SK-N-SH (cell line): ENCODE measurements around the gene SYT17. TPM values are rescaled to one million over a fixed set of nuclear protein-coding genes. Genes with fewer than 3 reads are reported as not detected.

Experiments
- CTCF ChIA-PET: fragments of 300-600, 350-600 bp; formaldehyde crosslinking; extraction: SDS; loops from one replicate; lab custom pipeline; 2021; lab: Yijun Ruan, JAX
- POLR2A ChIA-PET: fragments of 350-600 bp; sonication (Branson Sonifier 250); formaldehyde crosslinking; extraction: SDS; loops from one replicate; lab custom pipeline; 2020; ENCODE audit warnings: antibody characterized with exemption, inconsistent platforms; lab: Yijun Ruan, JAX
- DNase-seq: peaks from one replicate; pipeline ENCODE4 v3.0.0; 2012
- H2AFZ ChIP-seq: fragments of 200-600 bp; sonication (generic); 2 replicates; pipeline ENCODE4 v1.8.1; 2016; ENCODE audit warnings: antibody characterized with exemption, mild to moderate bottlenecking, low read depth
- H3F3A ChIP-seq: fragments of 200-600 bp; sonication (generic); replicated peaks from 2 replicates; pipeline ENCODE3; 2016; ENCODE audit warnings: antibody characterized with exemption, mild to moderate bottlenecking; ENCODE audit not compliant: insufficient read depth
- H3K27ac ChIP-seq, 2 experiments: fragments of 200-500 bp in 1 of 2; fragments of 200-600 bp in 1 of 2; sonication (Bioruptor generic) in 1 of 2; sonication (generic), shearing (Covaris generic) in 1 of 2; 2 replicates each; pipeline versions ENCODE4 v1.5.1 to v1.6.1; 2014 to 2016; ENCODE audit warnings: low read depth in 2 of 2, inconsistent platforms in 1 of 2, low read length in 1 of 2, mild to moderate bottlenecking in 1 of 2, mixed read lengths in 1 of 2
- H3K27me3 ChIP-seq: fragments of 200-600 bp; sonication (generic), shearing (Covaris generic); 2 replicates; pipeline ENCODE4 v1.6.1; 2016; ENCODE audit warnings: mixed run types; ENCODE audit not compliant: insufficient read depth
- H3K36me3 ChIP-seq, 2 experiments: fragments of 200-500 bp in 1 of 2; fragments of 200-600 bp in 1 of 2; sonication (Bioruptor generic) in 1 of 2; sonication (generic) in 1 of 2; replicated peaks in 1 of 2; 2 replicates each; pipeline versions ENCODE3 to v1.5.1; 2014 to 2016; ENCODE audit warnings: low read length in 1 of 2, mild to moderate bottlenecking in 1 of 2; ENCODE audit not compliant: insufficient read depth in 2 of 2, control insufficient read depth in 1 of 2
- H3K4me1 ChIP-seq, 2 experiments: fragments of 200-500 bp in 1 of 2; fragments of 200-600 bp in 1 of 2; sonication (Bioruptor generic) in 1 of 2; sonication (generic), shearing (Covaris generic) in 1 of 2; 2 replicates each; pipeline versions ENCODE4 v1.5.1 to v1.6.1; 2014 to 2016; ENCODE audit warnings: low read depth in 1 of 2, low read length in 1 of 2, mixed run types in 1 of 2; ENCODE audit not compliant: insufficient read depth in 2 of 2, control insufficient read depth in 1 of 2
- H3K4me2 ChIP-seq: fragments of 200-600 bp; sonication (generic), shearing (Covaris generic); 2 replicates; pipeline ENCODE4 v1.6.1; 2017; ENCODE audit warnings: mixed run types
- H3K4me3 ChIP-seq, 2 experiments: fragments of 200-500 bp in 1 of 2; fragments of 200-600 bp in 1 of 2; sonication (Bioruptor generic) in 1 of 2; sonication (generic), shearing (Covaris generic) in 1 of 2; 2 replicates each; pipeline versions ENCODE4 v1.5.1 to v1.8.1; 2014 to 2016; ENCODE audit warnings: low read depth in 2 of 2, inconsistent platforms in 1 of 2, low read length in 1 of 2, mild to moderate bottlenecking in 1 of 2, mixed read lengths in 1 of 2, moderate library complexity in 1 of 2
- H3K79me2 ChIP-seq: fragments of 200-600 bp; sonication (generic); 2 replicates; pipeline ENCODE4 v1.8.1; 2017; ENCODE audit warnings: mild to moderate bottlenecking; ENCODE audit not compliant: insufficient read depth
- H3K9ac ChIP-seq: fragments of 200-600 bp; sonication (generic); 2 replicates; pipeline ENCODE4 v1.6.1; 2017; ENCODE audit warnings: mixed run types
- H3K9me2 ChIP-seq: fragments of 200-600 bp; sonication (generic); 2 replicates; pipeline ENCODE4 v1.6.1; 2017; ENCODE audit warnings: mixed run types
- H3K9me3 ChIP-seq: fragments of 200-600 bp; sonication (generic); 2 replicates; pipeline ENCODE4 v1.6.1; 2017; ENCODE audit warnings: mixed run types, mild to moderate bottlenecking, moderate library complexity
- H4K20me1 ChIP-seq: fragments of 200-600 bp; sonication (generic); 2 replicates; pipeline ENCODE4 v1.6.1; 2017; ENCODE audit warnings: mild to moderate bottlenecking, mixed run types; ENCODE audit not compliant: insufficient read depth
- EP300 ChIP-seq, 2 experiments: IDR thresholded peaks; 2 replicates each; pipeline versions ENCODE4 v1.4.0 to v1.6.1; 2012; ENCODE audit warnings: borderline replicate concordance in 1 of 2, low read depth in 1 of 2, low read length in 1 of 2
- FOSL2 ChIP-seq: IDR thresholded peaks from 2 replicates; pipeline ENCODE4 v1.4.0; 2012; ENCODE audit warnings: low read depth, mild to moderate bottlenecking, moderate library complexity, borderline replicate concordance
- FOXM1 ChIP-seq: IDR thresholded peaks from 2 replicates; pipeline ENCODE4 v1.4.0; 2012; ENCODE audit warnings: low read depth, mild to moderate bottlenecking
- GATA2 ChIP-seq: sonication (generic); formaldehyde crosslinking; IDR thresholded peaks from 2 replicates; pipeline ENCODE4 v1.5.0; 2020; ENCODE audit warnings: mild to moderate bottlenecking, missing genetic modification reagents
- JUND ChIP-seq: IDR thresholded peaks from 2 replicates; pipeline ENCODE4 v1.4.0; 2012
- MEF2A ChIP-seq: IDR thresholded peaks from 2 replicates; pipeline ENCODE4 v1.4.0; 2012; ENCODE audit warnings: low read depth, borderline replicate concordance
- MXI1 ChIP-seq: IDR thresholded peaks from 2 replicates; pipeline ENCODE4 v1.6.1; 2012; ENCODE audit warnings: mild to moderate bottlenecking, low read depth, low read length, improper control_type of control experiment
- RAD21 ChIP-seq: IDR thresholded peaks from 2 replicates; pipeline ENCODE4 v1.6.1; 2012; ENCODE audit warnings: mild to moderate bottlenecking, low read length
- RCOR1 ChIP-seq: fragments of 150-350 bp; IDR thresholded peaks from 2 replicates; pipeline ENCODE4 v1.6.1; 2017; ENCODE audit warnings: antibody characterized with exemption, low read length
- RFX5 ChIP-seq: IDR thresholded peaks from 2 replicates; pipeline ENCODE4 v1.6.1; 2012; ENCODE audit warnings: mild to moderate bottlenecking, improper control_type of control experiment, low read length
- RXRA ChIP-seq: IDR thresholded peaks from 2 replicates; pipeline ENCODE4 v1.4.0; 2012; ENCODE audit warnings: low read depth, mild to moderate bottlenecking, borderline replicate concordance
- YY1 ChIP-seq: IDR thresholded peaks from 2 replicates; pipeline ENCODE4 v1.4.0; 2012; ENCODE audit warnings: low read depth, mild to moderate bottlenecking
- WGBS: methylation state at CpG from one replicate; pipeline ENCODE4 v1.1.6; 2017; ENCODE audit warnings: low lambda C conversion rate; 5-methylcytosine and 5-hydroxymethylcytosine counted together
- polyA plus RNA-seq, 3 experiments: library from polyadenylated mRNA; depleted of rRNA; stranded (reverse); fragments of >200 nt; gene quantifications; 2 replicates each; pipeline ENCODE4 v1.2.3, GENCODE V29; 2012
- TF ChIP-seq, protein P1 (sequence below): IDR thresholded peaks from 2 replicates; pipeline ENCODE4 v1.4.0; 2012; ENCODE audit warnings: low read depth, borderline replicate concordance
- TF ChIP-seq, protein P2 (sequence below): IDR thresholded peaks from 2 replicates; pipeline ENCODE4; 2012
- TF ChIP-seq, protein P3 (sequence below): fragments of 150-350 bp; IDR thresholded peaks from 2 replicates; pipeline ENCODE4 v1.6.1; 2017; ENCODE audit warnings: antibody characterized with exemption, low read length, low read depth, borderline replicate concordance

SYT17 gene
- polyA plus RNA-seq, 1 of the 3 experiments (the other 2 are of a cell fraction), result 0.21 TPM

DNA sequence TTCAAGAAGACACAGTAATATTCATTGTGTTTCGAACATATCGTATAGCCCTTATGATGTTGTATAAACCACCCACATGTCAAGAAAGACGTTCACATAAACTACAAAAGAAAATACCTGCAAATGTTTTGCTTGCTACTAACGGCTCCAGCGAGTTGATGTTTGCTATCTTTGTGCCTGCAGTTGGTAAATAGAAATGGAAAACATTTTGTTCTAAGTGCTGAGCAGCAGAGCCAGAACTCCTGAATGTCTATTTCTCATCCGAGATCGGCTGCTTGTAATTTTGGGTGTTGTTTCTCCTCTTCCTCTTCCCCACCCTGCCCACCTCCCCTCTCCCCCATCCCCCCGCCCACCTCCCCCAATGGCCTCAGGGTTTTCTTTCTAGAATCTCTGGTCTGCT is 5.0 kb downstream of the SYT17 start:
- Histone ChIP-seq H3K9me3 (no peaks in the 10 kb centered on the region), H3K4me2 (no peak overlapping the region), H3K9me2 (no peaks in the 10 kb centered on the region), H3K4me1 (peaks cover 0 to 7% of the 10 kb centered on the region in 2 experiments; a peak in 1 of 4 replicates), H3F3A (no peaks in the 10 kb centered on the region), H4K20me1 (no peaks in the 10 kb centered on the region), H3K27me3 (peaks cover 15% of the 10 kb centered on the region), H3K4me3 (no peak overlapping the region), H3K9ac (no peak overlapping the region), H2AFZ (no peak overlapping the region), H3K27ac (no peak overlapping the region), H3K36me3 (no peaks in the 10 kb centered on the region), H3K79me2 (no peaks in the 10 kb centered on the region)
- no peak for DNase-seq
- ChIA-PET CTCF (interaction anchor here (2.0 kb wide), 1 partner anchor 87 kb away, joined by 5 read pairs; no protein-coding TSS in a partner anchor), POLR2A (no interaction called here)
- WGBS, result 69% methylated on average over 8 of the region's 8 CpGs
- TF ChIP-seq RAD21 (no peak), MEF2A (no peak)

DNA sequence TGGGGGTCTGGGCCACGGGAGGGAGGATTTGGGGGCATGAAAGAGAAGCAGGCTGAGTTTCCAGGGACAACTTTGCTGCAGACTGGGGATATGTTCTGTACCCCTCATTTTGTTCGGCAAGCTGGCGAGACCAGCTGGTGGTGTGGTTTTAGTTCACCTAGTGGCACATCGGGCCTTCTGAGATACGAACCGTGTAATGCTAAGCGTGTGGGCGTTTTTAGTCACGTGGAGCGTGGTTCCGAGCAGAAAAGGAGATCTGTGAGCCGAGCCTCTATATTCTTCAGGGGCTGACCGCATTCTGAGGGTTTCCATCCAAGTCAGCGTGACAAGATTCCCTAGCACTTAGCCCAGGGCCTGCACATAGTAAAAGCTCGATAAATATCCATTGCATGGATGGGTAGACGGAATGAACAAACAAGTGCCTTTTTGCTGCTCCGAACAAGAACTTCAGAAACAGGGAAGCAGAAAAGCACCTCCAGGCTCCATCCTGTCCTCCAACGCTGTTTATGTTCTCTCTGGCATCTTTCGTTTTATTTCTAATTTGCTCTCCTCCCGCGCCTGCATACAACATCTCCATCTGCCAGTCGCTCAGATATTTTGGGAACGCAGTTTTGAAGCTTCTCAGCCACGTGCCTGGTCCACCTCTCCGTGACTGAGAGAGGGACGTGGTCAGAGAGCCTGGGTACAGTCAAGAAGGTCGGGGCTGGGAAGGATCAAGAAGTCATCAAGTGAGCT is 5.8 kb downstream of the SYT17 start:
- no peak overlapping the region for H3K27ac ChIP-seq
- H2AFZ ChIP-seq, result no peak overlapping the region
- ChIA-PET CTCF (interaction anchor here (2.0 kb wide), 1 partner anchor 88 kb away, joined by 5 read pairs; no protein-coding TSS in a partner anchor), POLR2A (no interaction called here)
- no peak overlapping the region for H3K4me2 ChIP-seq
- no peak overlapping the region for H3K4me3 ChIP-seq
- H3K27me3 ChIP-seq, result peaks cover 10% of the 10 kb centered on the region
- no peaks in the 10 kb centered on the region for H3K9me3 ChIP-seq
- no peak for DNase-seq
- WGBS, result 78% methylated on average over 27 of the region's 27 CpGs
- H3K4me1 ChIP-seq, result peaks cover 0 to 7% of the 10 kb centered on the region in 2 experiments; a peak in 1 of 4 replicates
- no peaks in the 10 kb centered on the region for H3K36me3 ChIP-seq
- H3K9ac ChIP-seq, result no peak overlapping the region
- H3K79me2 ChIP-seq, result no peaks in the 10 kb centered on the region
- no peaks in the 10 kb centered on the region for H4K20me1 ChIP-seq
- TF ChIP-seq, protein P1, sequence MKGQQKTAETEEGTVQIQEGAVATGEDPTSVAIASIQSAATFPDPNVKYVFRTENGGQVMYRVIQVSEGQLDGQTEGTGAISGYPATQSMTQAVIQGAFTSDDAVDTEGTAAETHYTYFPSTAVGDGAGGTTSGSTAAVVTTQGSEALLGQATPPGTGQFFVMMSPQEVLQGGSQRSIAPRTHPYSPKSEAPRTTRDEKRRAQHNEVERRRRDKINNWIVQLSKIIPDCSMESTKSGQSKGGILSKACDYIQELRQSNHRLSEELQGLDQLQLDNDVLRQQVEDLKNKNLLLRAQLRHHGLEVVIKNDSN, result no peak
- TF ChIP-seq RCOR1, result no peak
- TF ChIP-seq FOSL2, result no peak
- TF ChIP-seq, protein P2, sequence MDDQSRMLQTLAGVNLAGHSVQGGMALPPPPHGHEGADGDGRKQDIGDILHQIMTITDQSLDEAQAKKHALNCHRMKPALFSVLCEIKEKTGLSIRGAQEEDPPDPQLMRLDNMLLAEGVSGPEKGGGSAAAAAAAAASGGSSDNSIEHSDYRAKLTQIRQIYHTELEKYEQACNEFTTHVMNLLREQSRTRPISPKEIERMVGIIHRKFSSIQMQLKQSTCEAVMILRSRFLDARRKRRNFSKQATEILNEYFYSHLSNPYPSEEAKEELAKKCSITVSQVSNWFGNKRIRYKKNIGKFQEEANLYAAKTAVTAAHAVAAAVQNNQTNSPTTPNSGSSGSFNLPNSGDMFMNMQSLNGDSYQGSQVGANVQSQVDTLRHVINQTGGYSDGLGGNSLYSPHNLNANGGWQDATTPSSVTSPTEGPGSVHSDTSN, result no peak
- TF ChIP-seq FOXM1, result no peak
- TF ChIP-seq EP300 (IDR thresholded peaks at IDR 0.05; ENCODE audit: borderline replicate concordance in 1 of 2, low read depth in 1 of 2, low read length in 1 of 2), result no peak
- no peak for TF ChIP-seq RXRA
- H3K9me2 ChIP-seq, result no peaks in the 10 kb centered on the region
- H3F3A ChIP-seq, result no peaks in the 10 kb centered on the region

DNA sequence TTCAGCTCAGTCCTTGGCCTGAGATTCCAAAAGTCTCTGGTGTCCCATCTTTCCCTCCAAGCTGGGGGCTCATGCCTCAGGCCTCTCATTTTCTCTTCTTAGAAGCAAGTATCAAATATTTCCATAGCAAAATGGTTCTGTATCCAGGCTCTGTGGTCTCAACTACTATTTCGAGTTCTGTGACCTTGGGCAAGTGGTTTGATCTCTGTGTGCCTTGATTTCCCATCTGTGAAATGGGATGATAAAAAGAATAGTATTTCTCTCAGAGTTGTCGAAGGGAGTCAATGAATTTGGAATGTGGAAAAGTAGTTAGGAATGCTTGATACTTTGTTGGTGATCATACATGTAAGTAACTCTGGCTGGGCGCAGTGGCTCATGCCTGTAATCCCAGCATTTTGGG is 6.4 kb downstream of the SYT17 start:
- no peak overlapping the region for H3K4me2 ChIP-seq
- peaks cover 3% of the 10 kb centered on the region; the same call in 1 of the 2 replicates for H3K27me3 ChIP-seq
- peaks cover 0 to under 1% of the 10 kb centered on the region in 2 experiments; a peak in 1 of 4 replicates for H3K4me1 ChIP-seq
- no peak overlapping the region for H3K4me3 ChIP-seq
- no peak for DNase-seq
- no peaks in the 10 kb centered on the region for H3K9me2 ChIP-seq
- ChIA-PET CTCF (interaction anchor here (2.0 kb wide), 1 partner anchor 88 kb away, joined by 5 read pairs; no protein-coding TSS in a partner anchor), POLR2A (no interaction called here)
- H4K20me1 ChIP-seq, result no peaks in the 10 kb centered on the region
- H3K36me3 ChIP-seq, result no peaks in the 10 kb centered on the region
- no peaks in the 10 kb centered on the region for H3F3A ChIP-seq
- H2AFZ ChIP-seq, result no peak overlapping the region
- H3K27ac ChIP-seq, result no peak overlapping the region
- no peaks in the 10 kb centered on the region for H3K79me2 ChIP-seq
- TF ChIP-seq RCOR1 (no peak), MEF2A (no peak), FOXM1 (no peak), YY1 (no peak), GATA2 (CRISPR knock-in tag) (no peak), MXI1 (no peak), JUND (no peak), RFX5 (no peak)
- TF ChIP-seq, protein P3, sequence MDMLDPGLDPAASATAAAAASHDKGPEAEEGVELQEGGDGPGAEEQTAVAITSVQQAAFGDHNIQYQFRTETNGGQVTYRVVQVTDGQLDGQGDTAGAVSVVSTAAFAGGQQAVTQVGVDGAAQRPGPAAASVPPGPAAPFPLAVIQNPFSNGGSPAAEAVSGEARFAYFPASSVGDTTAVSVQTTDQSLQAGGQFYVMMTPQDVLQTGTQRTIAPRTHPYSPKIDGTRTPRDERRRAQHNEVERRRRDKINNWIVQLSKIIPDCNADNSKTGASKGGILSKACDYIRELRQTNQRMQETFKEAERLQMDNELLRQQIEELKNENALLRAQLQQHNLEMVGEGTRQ, result no peak
- WGBS, result 66% methylated on average over 3 of the region's 3 CpGs
- H3K9me3 ChIP-seq, result no peaks in the 10 kb centered on the region
- no peak overlapping the region for H3K9ac ChIP-seq
